CD4-positive, CD25-positive, alpha-beta regulatory T cell (primary cell): ENCODE results near the gene B2M. TPM values are rescaled to one million over a fixed set of nuclear protein-coding genes. Genes with fewer than 3 reads are reported as not detected.
A peak's percentile ranks its signal among the peaks of the same experiment; 100 is the strongest.
"Not testable (repeated sequence)": the region's sequence is repeated elsewhere in the genome, so short reads cannot be mapped to it uniquely, and the experiment has no call there.

ENCODE experiments used
- ATAC-seq, 2 donors: fragments of 150-1000 bp; cut with Tn5 transposase; one replicate each; pipeline ENCODE4 v1.10.0; 2021; ENCODE audit warnings: low read depth in 2 of 2, moderate number of reproducible peaks in 2 of 2, moderate library complexity in 1 of 2
- DNase-seq, 3 donors: peaks; one replicate each; pipeline versions ENCODE4 v3.0.0 to v3.0.0-alpha.2; 2012 to 2022; ENCODE audit warnings: mixed read lengths in 1 of 3
- H3K27ac ChIP-seq: one replicate; pipeline ENCODE4 v1.7.0; 2013; ENCODE audit warnings: mild to moderate bottlenecking, low read length; ENCODE audit not compliant: insufficient read depth, poor library complexity, severe bottlenecking
- H3K27me3 ChIP-seq: one replicate; pipeline ENCODE4 v1.7.0; 2013; ENCODE audit warnings: low read length; ENCODE audit not compliant: control insufficient read depth, insufficient read depth
- H3K36me3 ChIP-seq: one replicate; pipeline ENCODE4 v1.7.0; 2013; ENCODE audit warnings: mild to moderate bottlenecking, low read length, moderate library complexity; ENCODE audit not compliant: control insufficient read depth, insufficient read depth
- H3K4me1 ChIP-seq: 2 replicates; pipeline ENCODE4 v1.7.0; 2013; ENCODE audit warnings: mild to moderate bottlenecking, low read length; ENCODE audit not compliant: insufficient read depth, control insufficient read depth, poor library complexity, severe bottlenecking
- H3K4me3 ChIP-seq: one replicate; pipeline ENCODE4 v1.7.0; 2013; ENCODE audit warnings: low read depth, mild to moderate bottlenecking, low read length, moderate library complexity
- H3K9me3 ChIP-seq, 2 experiments: 1 replicate in 1 of 2; 2 replicates in 1 of 2; pipeline ENCODE4 v1.7.0; 2013; ENCODE audit warnings: low read length in 2 of 2, mild to moderate bottlenecking in 1 of 2, moderate library complexity in 1 of 2; ENCODE audit not compliant: control insufficient read depth in 2 of 2
- H3K27ac Mint-ChIP-seq, 3 donors: one replicate each; pipeline ENCODE4 v1.8.0; 2020 to 2022; ENCODE audit warnings: mild to moderate bottlenecking in 3 of 3, mixed read lengths in 3 of 3, moderate library complexity in 2 of 3
- H3K27me3 Mint-ChIP-seq: one replicate; pipeline ENCODE4 v1.8.0; 2022; ENCODE audit warnings: mild to moderate bottlenecking, mixed read lengths
- H3K36me3 Mint-ChIP-seq: one replicate; pipeline ENCODE4 v1.8.0; 2020; ENCODE audit warnings: mixed read lengths
- H3K4me1 Mint-ChIP-seq, 4 donors: one replicate each; pipeline ENCODE4 v1.8.0; 2020 to 2022; ENCODE audit warnings: mixed read lengths in 4 of 4, mild to moderate bottlenecking in 1 of 4
- H3K4me3 Mint-ChIP-seq, 4 donors: one replicate each; pipeline ENCODE4 v1.8.0; 2020 to 2022; ENCODE audit warnings: mild to moderate bottlenecking in 4 of 4, mixed read lengths in 4 of 4, moderate library complexity in 3 of 4
- H3K9me3 Mint-ChIP-seq, 7 donors: one replicate each; pipeline ENCODE4 v1.8.0; 2020 to 2022; ENCODE audit warnings: mixed read lengths in 7 of 7, mild to moderate bottlenecking in 3 of 7, moderate library complexity in 2 of 7
- polyA plus RNA-seq, 4 donors: library from polyadenylated mRNA; unstranded; fragments of 300-500 nt; fragmentation: Illumina TruSeq; gene quantifications; one replicate each; pipeline ENCODE4 v1.2.3, GENCODE V29; 2021
- total RNA-seq: library from RNA; stranded (reverse); gene quantifications from one replicate; pipeline ENCODE4 v1.2.3, GENCODE V29; 2022

The B2M gene
- total and polyA plus RNA-seq, 5 donors from 2014 or later: 7,793 to 53,417 (median 41,720) TPM

DNA sequence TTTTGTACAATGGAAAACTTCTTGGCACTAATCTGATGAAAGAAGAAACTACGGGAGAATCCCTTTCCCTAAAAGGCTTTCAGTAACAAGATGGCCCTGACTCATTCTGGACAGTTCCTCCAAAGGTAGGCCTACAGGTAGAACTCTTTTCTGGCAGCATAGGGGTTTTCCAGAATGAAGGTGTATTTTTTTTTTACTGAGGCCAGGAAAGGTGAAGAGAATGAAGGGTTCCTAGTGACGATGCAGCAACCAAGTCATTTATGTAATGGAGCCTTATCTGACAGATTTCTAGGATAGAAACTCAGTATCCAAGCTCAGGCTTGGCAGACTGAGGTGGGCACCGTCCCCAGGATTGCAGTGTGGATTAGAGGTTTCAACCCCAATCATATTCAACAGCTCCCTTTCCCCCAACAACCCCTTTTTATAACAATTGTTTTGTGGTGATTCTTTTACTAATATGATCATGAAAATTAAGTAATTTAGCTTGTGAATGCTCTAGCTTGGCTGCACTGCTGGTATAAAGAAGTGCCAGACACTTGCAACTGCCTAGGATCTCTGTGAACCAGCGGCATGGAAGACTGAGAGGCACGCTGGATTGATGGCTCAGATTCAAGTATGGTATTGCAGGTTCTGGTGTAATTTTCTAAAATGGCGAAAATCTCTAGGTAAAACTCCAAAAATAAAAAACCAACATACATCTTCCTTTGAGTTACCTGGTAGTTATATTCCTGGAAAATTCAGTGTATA, 16.3 kb downstream of the B2M start:
- peak overlapping the region; percentile 97 for H3K4me3 ChIP-seq
- H3K36me3 Mint-ChIP-seq: peaks cover 8% of the 10 kb centered on the region

DNA sequence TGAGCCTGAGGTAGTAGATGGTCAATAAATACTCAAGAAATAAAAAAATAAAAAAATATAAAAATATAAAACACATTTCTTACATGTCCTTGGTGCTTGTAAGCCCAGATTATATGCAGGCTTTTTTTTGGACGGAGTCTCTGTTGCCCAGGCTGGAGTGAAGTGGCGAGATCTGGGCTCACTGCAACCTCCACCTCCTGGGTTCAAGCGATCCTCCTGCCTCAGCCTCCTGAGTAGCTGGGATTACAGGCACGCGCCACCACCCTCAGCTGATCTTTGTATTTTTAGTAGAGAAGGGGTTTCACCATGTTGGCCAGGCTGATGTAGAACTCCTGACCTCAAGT, 16.9 kb downstream of the B2M start:
- H3K9me3 Mint-ChIP-seq, H3K27me3 Mint-ChIP-seq, H3K27me3 ChIP-seq, H3K36me3 Mint-ChIP-seq, H3K9me3 ChIP-seq, H3K36me3 ChIP-seq, ATAC-seq: not testable (repeated sequence)
- H3K4me1 ChIP-seq: peaks cover 83% of the 10 kb centered on the region
- H3K4me3 ChIP-seq: peak overlapping the region; percentile 97
- H3K27ac ChIP-seq: peak overlapping the region; percentile 99
- H3K4me1 Mint-ChIP-seq: peaks cover 28 to 84% (median 55%) of the 10 kb centered on the region in 4 donors
- H3K4me3 Mint-ChIP-seq: peak overlapping the region; percentile 95 to 100 (median 100)
- DNase-seq: peak in 1 of 3 donors; percentile 48
- peak overlapping the region; percentile 99 to 100 (median 99) for H3K27ac Mint-ChIP-seq

More for the DNA sequence above, 16.3 kb downstream of the B2M start:
- Mint-ChIP-seq H3K4me1 (peaks cover 28 to 82% (median 55%) of the 10 kb centered on the region in 4 donors), H3K4me3 (peak overlapping the region; percentile 95 to 100 (median 100)), H3K9me3 (no peaks in the 10 kb centered on the region), H3K27me3 (no peaks in the 10 kb centered on the region), H3K27ac (peak overlapping the region; percentile 99 to 100 (median 99))
- H3K36me3 ChIP-seq: peaks cover 6% of the 10 kb centered on the region
- H3K27me3 ChIP-seq: no peaks in the 10 kb centered on the region
- peak overlapping the region; percentile 99 for H3K27ac ChIP-seq
- ATAC-seq (no peak), DNase-seq (peak in 1 of 3 donors; percentile 25)
- peaks cover 89% of the 10 kb centered on the region for H3K4me1 ChIP-seq
- H3K9me3 ChIP-seq: no peaks in the 10 kb centered on the region

DNA sequence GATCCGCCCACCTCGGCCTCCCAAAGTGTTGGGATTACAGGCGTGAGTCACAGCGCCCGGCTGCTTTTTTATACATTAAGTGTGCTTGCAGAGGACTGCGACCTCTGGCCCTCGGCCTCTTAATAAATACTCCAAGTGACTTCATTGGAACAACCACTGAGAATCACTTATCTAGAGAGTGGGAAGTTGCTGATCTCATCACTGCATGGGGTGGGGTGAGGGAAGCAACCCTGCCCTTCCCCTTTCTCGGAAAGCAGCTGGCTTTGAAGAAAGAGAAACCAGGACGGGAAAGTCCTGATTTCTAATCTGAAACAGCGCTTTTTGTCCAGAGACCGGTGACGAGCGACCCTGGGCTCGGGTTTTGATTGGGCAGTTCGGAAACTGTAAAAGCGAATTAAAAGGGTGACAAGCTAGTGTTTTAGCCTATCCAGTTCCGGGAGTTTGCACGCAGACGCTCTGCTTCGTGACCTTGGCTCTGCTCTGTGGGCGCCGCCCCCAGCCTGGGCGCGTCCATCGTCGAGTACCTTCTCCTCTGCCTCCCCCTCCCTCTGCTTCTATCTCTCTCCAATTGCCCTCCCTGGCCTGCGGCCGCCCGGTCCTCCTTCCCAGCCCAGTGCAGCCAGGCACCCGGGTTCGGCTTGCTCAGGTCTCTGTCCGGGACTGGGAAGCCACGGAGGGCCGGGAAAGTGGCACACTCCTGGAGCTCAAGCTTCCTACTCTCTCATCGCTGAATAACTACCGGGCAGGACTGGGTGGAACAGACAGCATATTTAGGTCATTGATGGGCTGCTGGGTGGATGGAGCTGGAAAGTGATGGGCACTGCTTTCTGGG, 17.5 kb downstream of the B2M start:
- ATAC-seq (peak; percentile 82 to 85), DNase-seq (peak; percentile 94 to 99 (median 96))
- peaks cover 28 to 84% (median 59%) of the 10 kb centered on the region in 4 donors for H3K4me1 Mint-ChIP-seq
- Histone ChIP-seq H3K36me3 (peaks cover 6% of the 10 kb centered on the region), H3K9me3 (no peaks in the 10 kb centered on the region), H3K27me3 (no peaks in the 10 kb centered on the region), H3K4me1 (peaks cover 80% of the 10 kb centered on the region), H3K27ac (peak overlapping the region; percentile 99), H3K4me3 (peak overlapping the region; percentile 97)
- no peaks in the 10 kb centered on the region for H3K9me3 Mint-ChIP-seq
- peak overlapping the region; percentile 95 to 100 (median 99) for H3K4me3 Mint-ChIP-seq
- peak overlapping the region; percentile 98 to 100 (median 99) for H3K27ac Mint-ChIP-seq
- H3K36me3 Mint-ChIP-seq: peaks cover 8% of the 10 kb centered on the region
- no peaks in the 10 kb centered on the region for H3K27me3 Mint-ChIP-seq

DNA sequence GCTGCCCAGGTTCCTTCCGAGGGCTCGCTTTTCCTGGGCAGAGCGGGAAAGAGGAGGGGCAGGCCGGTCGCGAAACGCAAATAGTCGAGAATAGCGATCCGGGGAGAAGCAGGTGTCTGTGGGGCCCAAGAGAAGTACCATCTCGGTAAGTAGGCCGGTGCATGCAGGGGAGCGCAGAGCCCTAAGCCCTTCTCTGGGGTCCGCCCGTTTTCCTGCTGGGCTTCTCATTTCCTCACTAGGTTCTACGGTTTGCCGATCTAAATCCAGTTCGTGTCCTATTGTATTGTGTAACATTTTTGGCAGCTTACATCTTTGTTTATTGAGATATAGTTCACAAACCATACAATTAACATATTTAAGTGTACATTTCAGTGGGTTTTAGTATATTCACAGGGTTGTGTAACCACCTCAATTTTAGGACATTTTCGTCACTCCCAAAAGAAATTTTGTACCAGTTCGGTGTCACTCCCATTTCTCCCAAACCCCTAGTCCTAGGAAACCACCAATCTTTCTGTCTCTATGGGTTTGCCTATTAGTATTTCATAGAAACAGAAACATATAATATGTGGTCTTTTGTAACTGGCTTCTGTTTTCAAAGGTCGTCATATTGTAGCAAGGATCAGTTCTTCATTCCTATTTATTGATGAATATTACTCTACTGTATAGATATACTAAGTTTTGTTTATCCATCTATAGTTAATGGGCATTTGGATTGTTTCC, 18.3 kb downstream of the B2M start:
- no peaks in the 10 kb centered on the region for H3K27me3 ChIP-seq
- H3K27me3 Mint-ChIP-seq: no peaks in the 10 kb centered on the region
- H3K4me3 ChIP-seq: peak overlapping the region; percentile 97
- H3K36me3 ChIP-seq: peaks cover 6% of the 10 kb centered on the region
- peaks cover 8% of the 10 kb centered on the region for H3K36me3 Mint-ChIP-seq
- no peaks in the 10 kb centered on the region for H3K9me3 ChIP-seq
- no peaks in the 10 kb centered on the region for H3K9me3 Mint-ChIP-seq
- H3K27ac ChIP-seq: peak overlapping the region; percentile 99
- no peak for ATAC-seq
- peak overlapping the region; percentile 95 to 100 (median 99) for H3K4me3 Mint-ChIP-seq
- H3K4me1 ChIP-seq: peaks cover 80% of the 10 kb centered on the region
- peak overlapping the region; percentile 98 to 100 (median 99) for H3K27ac Mint-ChIP-seq
- peak in 1 of 3 donors; percentile 68 for DNase-seq
- H3K4me1 Mint-ChIP-seq: peaks cover 22 to 81% (median 57%) of the 10 kb centered on the region in 4 donors

DNA sequence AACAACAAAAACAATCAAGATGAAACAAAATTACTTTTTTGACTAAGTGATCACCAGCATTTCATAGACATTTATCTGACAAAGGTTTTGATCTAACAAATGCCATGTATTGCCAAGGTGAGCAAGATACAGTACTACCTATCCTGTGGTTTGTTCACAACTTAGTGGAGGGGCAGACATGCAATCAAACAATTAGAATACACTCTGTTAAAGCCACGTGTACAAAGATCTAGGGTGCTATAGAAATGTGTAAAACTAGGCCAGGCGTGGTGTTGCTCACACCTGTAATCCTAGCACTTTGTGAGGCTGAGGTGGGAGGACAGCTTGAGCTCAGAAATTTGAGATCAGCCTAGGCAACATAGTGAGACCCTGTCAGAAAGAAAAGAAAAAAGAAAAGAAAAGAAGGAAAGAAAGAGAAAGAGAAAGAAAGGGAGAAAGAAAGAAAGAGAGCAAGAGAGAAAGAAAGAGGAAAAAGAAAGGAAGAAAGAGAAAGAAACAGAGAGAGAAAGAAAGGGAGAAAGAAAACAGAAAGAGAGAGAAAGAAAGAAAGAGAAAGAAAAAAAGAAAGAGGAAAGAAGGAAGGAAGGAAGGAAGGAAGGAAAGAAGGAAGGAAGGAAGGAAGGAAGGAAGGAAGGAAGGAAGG, 23.6 kb downstream of the B2M start:
- no peaks in the 10 kb centered on the region for H3K27me3 ChIP-seq
- Mint-ChIP-seq H3K4me1 (peaks cover 45 to 85% (median 66%) of the 10 kb centered on the region in 4 donors), H3K9me3 (no peaks in the 10 kb centered on the region), H3K36me3 (peaks cover 8% of the 10 kb centered on the region), H3K4me3 (peak overlapping the region; percentile 85 to 97 (median 90)), H3K27me3 (no peaks in the 10 kb centered on the region), H3K27ac (peak overlapping the region; percentile 91 to 99 (median 98))
- peak overlapping the region; percentile 87 for H3K27ac ChIP-seq
- H3K9me3 ChIP-seq: no peaks in the 10 kb centered on the region
- peak overlapping the region; percentile 87 for H3K4me3 ChIP-seq
- ATAC-seq: peak in 1 of 2 donors; percentile 24
- peaks cover 76% of the 10 kb centered on the region for H3K4me1 ChIP-seq
- DNase-seq: no peak
- H3K36me3 ChIP-seq: peaks cover 6% of the 10 kb centered on the region

DNA sequence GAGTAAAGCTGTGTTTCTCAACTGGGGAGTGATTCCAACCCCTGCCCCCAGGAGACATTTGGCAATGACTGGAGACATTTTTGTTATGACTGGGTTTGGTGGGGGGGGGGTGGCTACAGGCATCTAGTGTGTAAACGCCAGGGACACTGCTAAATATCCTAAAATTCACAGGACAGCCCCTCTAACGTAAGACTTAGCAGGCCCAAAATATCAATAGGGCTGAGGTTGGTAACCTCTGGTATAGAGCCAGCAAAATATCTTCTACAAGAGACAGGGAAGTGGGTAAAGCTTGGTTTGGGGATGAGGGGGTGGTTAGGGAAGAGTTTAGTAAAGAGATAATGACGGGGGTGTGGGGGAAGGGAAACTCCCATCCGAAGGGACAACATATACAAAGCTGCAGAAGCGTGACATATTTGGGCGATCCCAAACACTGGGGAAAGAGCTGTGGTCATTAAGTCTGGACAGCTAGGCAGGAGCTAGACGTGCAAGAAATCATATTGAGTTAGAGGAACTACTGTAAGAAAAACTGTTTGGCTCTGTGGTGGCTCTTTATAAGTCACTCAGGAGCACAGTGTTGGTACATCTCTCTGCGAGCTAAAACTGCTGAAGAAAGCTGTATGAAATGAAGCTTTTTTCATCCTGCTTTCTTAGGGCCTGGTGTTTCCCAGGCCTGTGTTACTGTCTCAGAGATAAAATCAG, 24.3 kb downstream of the B2M start:
- DNase-seq (peak in 2 of 3 donors; percentile 22 to 55), ATAC-seq (peak; percentile 56 to 67)
- Mint-ChIP-seq H3K27me3 (no peaks in the 10 kb centered on the region), H3K27ac (peak overlapping the region; percentile 91 to 99 (median 98)), H3K36me3 (peaks cover 8% of the 10 kb centered on the region), H3K4me1 (peaks cover 44 to 85% (median 63%) of the 10 kb centered on the region in 4 donors), H3K9me3 (peaks cover 0 to 2% (median 0%) of the 10 kb centered on the region in 7 donors), H3K4me3 (peak overlapping the region; percentile 85 to 97 (median 90))
- Histone ChIP-seq H3K9me3 (no peaks in the 10 kb centered on the region), H3K27ac (peak overlapping the region; percentile 87), H3K4me1 (peaks cover 69% of the 10 kb centered on the region), H3K36me3 (peaks cover 6% of the 10 kb centered on the region), H3K27me3 (no peaks in the 10 kb centered on the region), H3K4me3 (peak overlapping the region; percentile 87)
